Measurements from ENCODE around the gene UGT1A8.

The UGT1A8 gene

GRCh38 chr2:233690444-233690843 is 73.0 kb downstream of the UGT1A8 start:
- TF ChIP-seq CTCF (IDR thresholded peaks at IDR 0.05; ENCODE audit: insufficient read depth, low read length, poor library complexity, severe bottlenecking), result no peak
- H3K27me3 ChIP-seq (replicated peaks; ENCODE audit: control insufficient read depth, insufficient read depth, low read length), result no peaks in the 10 kb centered on the region
- no peak overlapping the region for H3K4me3 ChIP-seq (replicated peaks; ENCODE audit: low read depth, low read length)
- H3K36me3 ChIP-seq (ENCODE audit: control insufficient read depth, insufficient read depth, low read length), result no peaks in the 10 kb centered on the region
- no peak for DNase-seq (ENCODE audit: extremely low read depth, insufficient read length)

GRCh38 chr2:233691443-233692433 is 74.3 kb downstream of the UGT1A8 start:
- Histone ChIP-seq H3K4me3 (replicated peaks; ENCODE audit: low read depth, low read length) (no peak overlapping the region), H3K36me3 (ENCODE audit: control insufficient read depth, insufficient read depth, low read length) (no peaks in the 10 kb centered on the region), H3K27me3 (replicated peaks; ENCODE audit: control insufficient read depth, insufficient read depth, low read length) (no peaks in the 10 kb centered on the region)
- no peak for DNase-seq (ENCODE audit: extremely low read depth, insufficient read length)
- TF ChIP-seq CTCF (IDR thresholded peaks at IDR 0.05; ENCODE audit: insufficient read depth, low read length, poor library complexity, severe bottlenecking), result no peak

- H3K27me3 ChIP-seq (replicated peaks; ENCODE audit: control insufficient read depth, insufficient read depth, low read length), result no peaks in the 10 kb centered on the region
- no peak for DNase-seq (ENCODE audit: extremely low read depth, insufficient read length)
- H3K36me3 ChIP-seq (ENCODE audit: control insufficient read depth, insufficient read depth, low read length), result no peaks in the 10 kb centered on the region
- no peak within 1 kb of the TSS for H3K4me3 ChIP-seq (replicated peaks; ENCODE audit: low read depth, low read length)
- no peak for TF ChIP-seq CTCF (IDR thresholded peaks at IDR 0.05; ENCODE audit: insufficient read depth, low read length, poor library complexity, severe bottlenecking)
These were observed 75.2 kb downstream of the UGT1A8 start, which contains the start of gene UGT1A6 for GRCh38 chr2:233692648-233693047. TSS of gene UGT1A6 (plus strand) at chr2:233692890. CDS start at chr2:233693005, 115 bp downstream.

- H3K36me3 ChIP-seq (ENCODE audit: control insufficient read depth, insufficient read depth, low read length), result no peaks in the 10 kb centered on the region
- no peak for TF ChIP-seq CTCF (IDR thresholded peaks at IDR 0.05; ENCODE audit: insufficient read depth, low read length, poor library complexity, severe bottlenecking)
- no peak for DNase-seq (ENCODE audit: extremely low read depth, insufficient read length)
- no peaks in the 10 kb centered on the region for H3K27me3 ChIP-seq (replicated peaks; ENCODE audit: control insufficient read depth, insufficient read depth, low read length)
- H3K4me3 ChIP-seq (replicated peaks; ENCODE audit: low read depth, low read length), result no peak overlapping the region
These were observed 76.5 kb downstream of the UGT1A8 start for GRCh38 chr2:233693963-233694362.

- no peaks in the 10 kb centered on the region for H3K27me3 ChIP-seq (replicated peaks; ENCODE audit: control insufficient read depth, insufficient read depth, low read length)
- no peak for DNase-seq (ENCODE audit: extremely low read depth, insufficient read length)
- no peak overlapping the region for H3K4me3 ChIP-seq (replicated peaks; ENCODE audit: low read depth, low read length)
- H3K36me3 ChIP-seq (ENCODE audit: control insufficient read depth, insufficient read depth, low read length), result no peaks in the 10 kb centered on the region
- no peak for TF ChIP-seq CTCF (IDR thresholded peaks at IDR 0.05; ENCODE audit: insufficient read depth, low read length, poor library complexity, severe bottlenecking)
These were observed 81.3 kb downstream of the UGT1A8 start for GRCh38 chr2:233698740-233699139.

Measured in GM06990 (cell line).